Endothelial cell (in vitro differentiated cells): ENCODE results near the gene PLCD3. TPM values are rescaled to one million over a fixed set of nuclear protein-coding genes. Genes with fewer than 3 reads are reported as not detected.

ENCODE experiments used
- DNase-seq: peaks from one replicate; pipeline ENCODE4 v3.0.0; 2021; ENCODE audit warnings: low spot score
- H3K27ac Mint-ChIP-seq: one replicate; pipeline ENCODE4 v1.8.0; 2021; ENCODE audit warnings: mixed read lengths, inconsistent platforms; ENCODE audit not compliant: unreplicated experiment
- H3K27me3 Mint-ChIP-seq: one replicate; pipeline ENCODE4 v1.8.0; 2021; ENCODE audit warnings: mild to moderate bottlenecking, moderate library complexity, mixed read lengths, inconsistent platforms; ENCODE audit not compliant: unreplicated experiment
- H3K36me3 Mint-ChIP-seq: one replicate; pipeline ENCODE4 v1.8.0; 2021; ENCODE audit warnings: mild to moderate bottlenecking, low read depth, mixed read lengths, inconsistent platforms; ENCODE audit not compliant: unreplicated experiment
- H3K4me1 Mint-ChIP-seq: one replicate; pipeline ENCODE4 v1.8.0; 2021; ENCODE audit warnings: mild to moderate bottlenecking, mixed read lengths, inconsistent platforms; ENCODE audit not compliant: unreplicated experiment
- H3K4me3 Mint-ChIP-seq: one replicate; pipeline ENCODE4 v1.8.0; 2021; ENCODE audit warnings: mild to moderate bottlenecking, mixed read lengths, inconsistent platforms; ENCODE audit not compliant: unreplicated experiment
- H3K9me3 Mint-ChIP-seq: one replicate; pipeline ENCODE4 v1.8.0; 2021; ENCODE audit warnings: mixed read lengths, inconsistent platforms; ENCODE audit not compliant: unreplicated experiment
- total RNA-seq: library from RNA; stranded (reverse); fragmentation: NEBNext Ultra II Directional; extraction: Animal tissue kit (Norgen Biotek cat#: 25700); gene quantifications from one replicate; pipeline ENCODE4 v1.2.1, GENCODE V29; 2021; ENCODE audit not compliant: unreplicated experiment
- TF ChIP-seq, protein P1 (sequence below): fragments of 200-600 bp; sonication (generic); IDR thresholded peaks from one replicate; pipeline ENCODE4 v1.5.0; 2021; ENCODE audit warnings: antibody characterized with exemption; ENCODE audit not compliant: unreplicated experiment

PLCD3 gene
- total RNA-seq, 1 donor from 2014 or later: 9.7 TPM

DNA sequence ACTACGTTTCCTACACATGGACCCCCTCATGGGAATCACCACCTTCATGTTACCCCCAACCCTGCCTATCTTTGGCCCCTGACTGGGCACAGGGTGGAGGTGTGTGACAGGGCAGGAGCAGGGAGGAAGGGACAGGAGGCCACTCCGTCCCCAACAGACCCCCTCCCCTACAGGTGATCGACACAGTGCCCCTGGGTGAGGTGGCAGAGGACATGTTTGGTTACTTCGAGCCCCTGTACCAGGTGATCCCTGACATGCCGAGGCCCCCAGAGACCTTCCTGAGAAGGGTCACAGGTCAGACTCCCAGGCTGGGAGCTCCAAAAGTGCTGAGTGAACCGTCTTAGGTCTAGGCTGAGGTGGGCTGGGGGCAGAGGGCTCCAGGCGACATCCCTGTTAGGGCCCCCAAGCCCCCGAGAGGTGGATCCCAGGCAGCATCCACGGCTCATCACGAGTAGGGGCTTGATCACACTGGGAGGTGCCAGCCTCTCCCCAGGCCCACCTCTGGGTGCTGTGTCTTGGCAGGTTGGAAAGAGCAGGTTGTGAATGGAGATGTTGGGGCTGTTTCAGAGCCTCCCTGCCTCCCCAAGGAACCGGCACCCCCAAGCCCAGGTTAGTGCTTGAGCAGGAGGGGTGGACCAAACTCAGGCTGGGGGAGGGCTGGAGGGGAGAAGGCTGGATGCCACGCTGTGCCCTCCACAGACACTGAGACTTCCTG, 4.7 kb upstream of the PLCD3 start:
- Mint-ChIP-seq H3K9me3 (no peaks in the 10 kb centered on the region), H3K36me3 (peaks cover 3% of the 10 kb centered on the region), H3K27ac (no peak overlapping the region), H3K4me3 (no peak overlapping the region), H3K4me1 (no peaks in the 10 kb centered on the region), H3K27me3 (peaks cover 11% of the 10 kb centered on the region)
- no peak for DNase-seq
- TF ChIP-seq, protein P1, sequence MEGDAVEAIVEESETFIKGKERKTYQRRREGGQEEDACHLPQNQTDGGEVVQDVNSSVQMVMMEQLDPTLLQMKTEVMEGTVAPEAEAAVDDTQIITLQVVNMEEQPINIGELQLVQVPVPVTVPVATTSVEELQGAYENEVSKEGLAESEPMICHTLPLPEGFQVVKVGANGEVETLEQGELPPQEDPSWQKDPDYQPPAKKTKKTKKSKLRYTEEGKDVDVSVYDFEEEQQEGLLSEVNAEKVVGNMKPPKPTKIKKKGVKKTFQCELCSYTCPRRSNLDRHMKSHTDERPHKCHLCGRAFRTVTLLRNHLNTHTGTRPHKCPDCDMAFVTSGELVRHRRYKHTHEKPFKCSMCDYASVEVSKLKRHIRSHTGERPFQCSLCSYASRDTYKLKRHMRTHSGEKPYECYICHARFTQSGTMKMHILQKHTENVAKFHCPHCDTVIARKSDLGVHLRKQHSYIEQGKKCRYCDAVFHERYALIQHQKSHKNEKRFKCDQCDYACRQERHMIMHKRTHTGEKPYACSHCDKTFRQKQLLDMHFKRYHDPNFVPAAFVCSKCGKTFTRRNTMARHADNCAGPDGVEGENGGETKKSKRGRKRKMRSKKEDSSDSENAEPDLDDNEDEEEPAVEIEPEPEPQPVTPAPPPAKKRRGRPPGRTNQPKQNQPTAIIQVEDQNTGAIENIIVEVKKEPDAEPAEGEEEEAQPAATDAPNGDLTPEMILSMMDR: no peak

DNA sequence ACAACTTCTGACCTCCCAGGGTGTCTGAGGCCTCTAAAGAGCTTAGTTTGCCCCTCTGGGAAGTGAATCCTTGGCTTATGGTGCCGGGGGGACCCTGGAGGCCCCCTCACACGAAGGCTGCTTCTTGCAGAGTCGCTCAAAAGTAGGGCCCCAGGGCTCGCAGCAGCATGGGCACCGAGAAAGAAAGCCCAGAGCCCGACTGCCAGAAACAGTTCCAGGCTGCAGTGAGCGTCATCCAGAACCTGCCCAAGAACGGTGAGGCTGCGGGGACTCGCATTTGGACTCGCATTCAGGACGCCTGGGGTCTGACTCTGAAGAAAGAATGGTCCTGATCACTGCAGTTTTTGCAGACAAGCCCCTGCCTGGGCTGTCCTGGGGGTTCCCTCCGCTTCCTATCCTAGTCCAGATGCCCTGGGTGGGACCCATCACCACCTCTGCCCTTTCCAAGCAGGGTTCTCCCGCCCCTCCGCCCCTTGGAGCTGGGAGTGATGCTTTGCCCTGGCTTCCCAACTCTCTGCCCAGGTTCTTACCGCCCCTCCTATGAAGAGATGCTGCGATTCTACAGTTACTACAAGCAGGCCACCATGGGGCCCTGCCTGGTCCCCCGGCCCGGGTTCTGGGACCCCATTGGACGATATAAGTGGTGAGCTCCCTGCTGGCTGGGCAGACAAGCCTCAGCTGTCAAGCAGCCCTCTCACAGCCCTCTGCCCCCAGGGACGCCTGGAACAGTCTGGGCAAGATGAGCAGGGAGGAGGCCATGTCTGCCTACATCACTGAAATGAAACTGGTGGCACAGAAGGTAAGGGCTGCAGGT, 3.9 kb upstream of the PLCD3 start:
- Mint-ChIP-seq H3K27ac (no peak overlapping the region), H3K9me3 (no peaks in the 10 kb centered on the region), H3K4me1 (no peaks in the 10 kb centered on the region), H3K27me3 (peaks cover 14% of the 10 kb centered on the region), H3K36me3 (peaks cover 3% of the 10 kb centered on the region), H3K4me3 (peak overlapping the region; percentile 68)
- TF ChIP-seq, protein P1: no peak
- DNase-seq: no peak

DNA sequence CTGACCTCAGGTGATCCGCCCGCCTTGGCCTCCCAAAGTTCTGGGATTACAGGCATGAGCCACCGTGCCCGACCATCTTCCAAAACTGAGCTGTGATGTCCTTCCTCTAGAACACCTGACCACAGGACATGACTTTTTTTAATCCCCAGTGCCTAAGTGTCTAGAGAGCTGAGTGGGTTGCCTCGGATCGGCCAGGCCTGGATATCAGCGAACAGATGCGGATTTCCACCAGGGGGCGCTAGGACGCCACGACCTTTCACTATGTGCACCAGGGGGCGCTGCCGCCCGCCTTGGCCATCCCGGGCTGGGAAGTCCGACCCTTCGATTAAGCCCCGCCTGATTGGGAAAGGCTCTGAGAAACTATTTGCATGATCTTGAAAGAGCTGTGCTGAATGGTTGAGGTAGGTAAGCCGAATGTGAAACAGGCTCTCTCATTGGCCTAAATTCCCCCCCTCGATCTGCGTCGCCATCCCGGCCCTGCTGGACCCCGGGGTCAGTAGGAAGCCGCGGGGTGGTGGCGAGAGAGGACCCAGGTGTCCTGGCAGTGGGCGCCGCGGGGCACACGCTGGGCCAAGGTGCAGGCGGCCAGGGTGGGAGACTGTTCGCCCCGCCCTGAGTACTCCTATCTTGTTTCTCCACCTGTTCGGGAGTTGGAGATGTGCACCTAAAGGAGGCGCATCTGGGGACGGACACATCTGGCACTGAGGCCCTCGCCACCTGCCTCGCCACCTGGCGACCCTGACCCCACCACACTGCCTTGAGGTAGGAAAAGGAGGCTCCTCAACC, 3.1 kb upstream of the PLCD3 start, which contains the start of gene ACBD4:
Gene ACBD4, plus strand, starts transcription at position 496 of the 786 bp plus-strand sequence. CDS start 458 bp downstream, outside the sequence.
- TF ChIP-seq, protein P1: peak; percentile 100
- no peak within 1 kb of the TSS for H3K27ac Mint-ChIP-seq
- H3K36me3 Mint-ChIP-seq: peaks cover 3% of the 10 kb centered on the region
- H3K27me3 Mint-ChIP-seq: peaks cover 18% of the 10 kb centered on the region
- H3K4me1 Mint-ChIP-seq: no peaks in the 10 kb centered on the region
- H3K9me3 Mint-ChIP-seq: no peaks in the 10 kb centered on the region
- H3K4me3 Mint-ChIP-seq: peak within 1 kb of the TSS; percentile 68
- DNase-seq: peak; percentile 99

DNA sequence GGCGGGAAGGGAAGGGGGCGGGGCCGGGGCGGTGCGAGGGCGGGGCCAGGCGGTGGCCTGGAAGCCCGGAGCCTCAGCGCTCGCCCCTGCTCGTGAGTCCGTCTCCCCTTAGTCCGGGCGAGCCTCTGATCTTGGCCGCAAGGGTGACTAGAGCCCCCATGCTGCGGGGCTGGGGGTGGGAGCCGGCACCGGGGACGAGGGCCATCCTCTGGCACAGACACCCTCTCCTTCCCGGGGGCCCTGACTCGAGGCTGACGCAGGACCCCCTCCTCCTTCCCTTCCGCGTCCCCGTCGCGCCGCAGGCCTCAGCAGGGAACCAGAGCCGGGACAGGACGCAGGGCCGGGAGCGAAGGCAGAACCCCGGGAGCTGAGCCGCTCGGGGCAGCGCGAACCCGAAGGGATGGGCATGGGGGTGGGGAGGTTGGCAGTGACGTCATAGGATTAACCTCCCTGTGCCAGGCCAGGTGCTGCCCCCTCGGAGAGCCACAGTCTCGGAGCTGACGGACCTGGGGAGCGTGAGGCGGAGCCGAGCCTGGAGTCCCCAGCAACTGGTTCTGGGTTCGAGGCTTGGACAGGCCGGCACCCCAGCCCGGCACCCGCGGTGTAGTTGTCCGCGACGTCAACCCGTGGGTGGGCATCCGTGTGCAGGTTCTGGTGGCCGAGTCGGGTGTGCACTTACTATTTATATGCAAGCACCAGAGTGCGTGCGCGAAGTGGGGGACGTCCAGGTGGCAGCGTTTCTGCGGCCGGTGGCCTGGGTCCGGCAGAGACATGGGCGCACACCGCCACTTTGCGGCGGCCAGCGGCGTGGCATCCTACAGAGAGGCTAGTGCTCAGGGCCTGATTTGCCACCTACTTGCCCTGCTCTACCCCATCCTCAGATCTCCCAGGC, 503 bp upstream of the PLCD3 start:
- TF ChIP-seq, protein P1: peak; percentile 47
- no peaks in the 10 kb centered on the region for H3K9me3 Mint-ChIP-seq
- H3K27ac Mint-ChIP-seq: no peak overlapping the region
- H3K4me3 Mint-ChIP-seq: peak overlapping the region; percentile 82
- H3K27me3 Mint-ChIP-seq: peaks cover 15% of the 10 kb centered on the region
- no peaks in the 10 kb centered on the region for H3K36me3 Mint-ChIP-seq
- DNase-seq: peak; percentile 75
- no peaks in the 10 kb centered on the region for H3K4me1 Mint-ChIP-seq
